HG03095 (cell line): ENCODE data around the gene SRSF5.
"Not testable (repeated sequence)": the region's sequence is repeated elsewhere in the genome, so short reads cannot be mapped to it uniquely, and the experiment has no call there.

Source experiments
- ATAC-seq: cut with Tn5 transposase; IDR thresholded peaks from one replicate; pipeline ENCODE4 v1.9.1; 2021; ENCODE audit warnings: moderate library complexity; ENCODE audit not compliant: unreplicated experiment

Gene SRSF5

DNA sequence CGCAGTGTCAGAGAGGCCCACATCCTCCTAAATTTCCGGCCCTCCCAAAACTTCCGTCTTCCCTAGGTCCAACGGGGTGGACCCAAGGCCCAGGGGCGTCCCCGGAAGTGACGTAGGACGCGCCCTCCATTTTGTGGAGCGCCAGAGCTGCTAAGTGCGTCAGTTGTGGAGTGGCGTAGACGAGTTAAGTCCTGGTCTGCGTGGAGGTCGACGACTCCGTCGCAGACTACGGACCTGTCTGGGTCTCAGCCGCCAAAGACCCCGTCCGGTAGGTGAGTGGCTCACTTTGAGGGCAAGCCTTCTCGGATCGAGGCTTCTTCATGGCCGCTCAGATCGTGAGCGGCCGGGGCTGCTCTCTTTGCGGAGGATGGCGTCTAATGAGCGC lies at the start of gene SRSF5:
Gene SRSF5, plus strand, starts transcription at position 159 of the 385 bp plus-strand sequence. CDS start 1,015 bp downstream, outside the sequence.
- peak; percentile 78 for ATAC-seq

- not testable (repeated sequence) for ATAC-seq
Measured at GRCh38 chr14:69718614-69719013, 48.3 kb upstream of the SRSF5 start.

DNA sequence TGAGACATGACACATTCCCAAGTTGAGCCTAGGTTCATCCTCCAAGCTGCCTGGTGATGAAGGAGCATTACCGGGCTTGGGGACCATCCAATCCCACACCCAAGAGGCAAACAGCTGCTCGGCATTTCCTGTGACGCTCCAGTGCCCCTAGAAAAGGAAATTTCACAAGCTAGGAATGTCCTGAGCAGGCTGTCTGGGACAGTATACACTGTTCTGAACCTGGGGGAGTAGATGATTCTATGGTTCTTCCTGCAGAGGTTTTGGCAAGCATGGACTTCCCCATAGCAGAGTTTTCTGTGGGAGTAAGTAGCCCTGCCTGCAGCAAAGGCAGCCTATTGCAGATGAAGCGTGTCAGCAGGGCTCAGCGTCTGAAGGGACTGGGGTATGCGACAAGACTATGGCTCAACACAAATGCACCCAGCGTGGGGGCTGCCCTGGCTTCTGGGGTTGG lies 47.4 kb upstream of the SRSF5 start:
- no peak for ATAC-seq

GRCh38 chr14:69720912-69721311 lies 46.0 kb upstream of the SRSF5 start:
- no peak for ATAC-seq

DNA sequence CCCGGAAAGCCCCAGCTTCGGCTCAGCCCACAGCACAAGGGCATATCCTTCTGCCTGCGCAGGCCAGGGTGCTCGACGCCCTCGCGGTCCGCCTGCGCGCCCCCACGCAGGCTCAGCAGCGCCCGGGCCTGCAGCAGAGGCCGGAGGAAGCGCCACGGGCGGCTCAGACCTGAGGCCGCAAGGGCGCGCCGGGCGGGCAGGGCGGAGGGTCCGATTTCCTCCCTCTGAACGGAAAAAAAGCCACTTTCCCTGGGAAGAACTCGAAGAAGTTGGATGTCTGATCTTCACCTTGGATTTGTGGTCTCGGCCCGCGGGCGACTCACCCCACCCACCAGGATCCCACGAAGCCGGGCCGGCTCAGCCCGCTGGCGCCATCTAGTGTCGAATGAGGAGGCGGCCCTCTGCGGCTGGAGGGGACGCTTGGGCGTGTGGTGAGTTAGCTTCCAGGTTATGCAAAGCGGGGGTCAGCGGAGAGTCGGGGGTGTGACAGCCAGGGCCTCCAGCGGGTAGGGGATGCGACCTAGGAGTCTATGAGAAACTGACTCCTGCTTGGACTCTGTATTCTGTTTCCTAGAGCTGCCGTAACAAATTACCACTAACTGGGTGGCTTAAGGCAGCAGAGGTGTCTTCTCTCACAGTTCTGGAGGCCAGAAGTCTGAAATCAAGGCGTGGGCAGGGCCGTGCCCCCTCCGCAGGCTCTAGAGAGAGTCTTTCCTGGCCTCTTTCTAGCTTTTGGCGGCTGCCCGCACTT lies 40.0 kb upstream of the SRSF5 start:
- ATAC-seq, result peak; percentile 72

GRCh38 chr14:69727860-69728259 lies 39.1 kb upstream of the SRSF5 start:
- ATAC-seq, result no peak

- not testable (repeated sequence) for ATAC-seq
Measured at GRCh38 chr14:69731919-69732598, 34.9 kb upstream of the SRSF5 start.

DNA sequence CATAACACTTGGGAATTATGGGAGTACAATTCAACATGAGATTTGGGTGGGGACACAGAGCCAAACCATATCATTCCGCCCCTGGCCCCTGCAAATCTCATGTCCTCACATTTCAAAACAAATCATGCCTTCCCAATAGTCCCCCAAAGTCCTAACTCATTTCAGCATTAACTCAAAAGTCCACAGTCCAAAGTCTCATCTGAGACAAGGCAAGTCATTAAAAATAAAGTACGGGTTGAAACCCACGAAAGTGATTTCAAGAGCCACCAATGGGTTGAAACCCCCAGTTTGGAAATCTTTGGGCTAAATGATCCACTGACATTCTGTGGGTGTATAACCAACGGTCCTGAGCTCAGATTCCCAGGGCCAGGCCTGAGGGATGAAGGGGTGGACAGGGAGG lies 30.5 kb upstream of the SRSF5 start:
- ATAC-seq, result not testable (repeated sequence)

GRCh38 chr14:69741055-69741454 lies 25.9 kb upstream of the SRSF5 start:
- ATAC-seq, result no peak

- ATAC-seq, result no peak
Measured at GRCh38 chr14:69749956-69750355, 17.0 kb upstream of the SRSF5 start.

GRCh38 chr14:69750495-69750894 lies 16.4 kb upstream of the SRSF5 start:
- ATAC-seq, result no peak

DNA sequence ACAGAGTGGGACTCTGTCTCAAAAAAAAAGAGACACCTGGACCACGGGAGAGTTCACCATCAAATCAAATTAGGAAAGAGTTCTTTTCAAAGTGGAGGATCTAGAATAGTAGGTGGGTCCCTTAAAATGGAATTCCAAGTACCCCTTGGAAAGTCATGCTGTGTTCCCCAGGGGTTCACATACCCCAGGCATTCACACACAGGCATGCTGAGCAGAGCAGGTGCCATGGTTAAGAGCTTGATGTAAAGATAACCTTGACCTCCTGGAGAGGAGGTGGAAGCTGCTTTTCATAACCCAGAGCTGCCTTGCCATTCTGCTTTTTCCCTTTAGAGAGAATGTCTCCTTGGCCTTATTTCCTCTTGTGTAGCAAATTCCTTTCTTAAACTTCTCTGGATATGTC lies 14.2 kb upstream of the SRSF5 start:
- ATAC-seq, result no peak

DNA sequence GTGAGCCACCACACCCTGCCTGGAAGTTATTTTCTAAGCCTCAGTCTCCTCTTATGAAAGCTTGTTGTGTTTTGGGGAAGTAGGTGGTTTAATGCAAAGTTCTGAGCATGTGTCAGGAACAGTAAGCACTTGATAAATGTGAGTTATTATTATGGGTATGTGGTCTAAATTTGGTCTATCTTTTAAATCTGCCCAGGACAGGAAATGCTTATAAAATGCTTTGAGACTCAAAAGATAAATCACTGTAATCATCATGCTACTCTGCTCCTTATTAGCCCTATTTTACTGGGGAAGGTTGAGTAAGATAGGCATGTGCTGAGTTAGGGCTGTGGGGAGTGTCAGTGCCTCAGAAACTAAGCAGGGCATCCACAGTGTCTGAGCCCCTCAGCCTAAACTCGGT lies 13.1 kb upstream of the SRSF5 start:
- ATAC-seq, result no peak

GRCh38 chr14:69754487-69754886 lies 12.5 kb upstream of the SRSF5 start:
- no peak for ATAC-seq

- ATAC-seq, result no peak
Measured at GRCh38 chr14:69755296-69755695, 11.6 kb upstream of the SRSF5 start.

DNA sequence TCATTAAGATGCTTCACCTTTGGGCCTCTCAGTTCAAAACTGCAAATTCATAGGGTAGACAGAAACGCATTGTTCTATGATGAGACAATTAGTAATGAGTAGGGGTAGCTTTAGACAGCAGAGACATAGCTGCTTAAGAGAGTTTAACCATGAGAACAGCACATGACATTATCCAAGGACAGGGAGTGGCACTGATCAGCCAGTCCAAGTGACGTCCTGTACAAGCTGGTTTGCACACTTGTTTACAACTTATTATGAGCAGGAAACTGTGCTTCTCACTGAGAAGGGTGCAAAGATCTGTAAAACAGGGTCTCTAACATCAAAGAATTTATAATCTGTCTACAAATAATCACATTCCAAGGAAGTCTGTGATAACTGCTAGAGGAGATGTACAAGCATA lies 11.2 kb upstream of the SRSF5 start:
- no peak for ATAC-seq

GRCh38 chr14:69756298-69756697 lies 10.6 kb upstream of the SRSF5 start:
- no peak for ATAC-seq

DNA sequence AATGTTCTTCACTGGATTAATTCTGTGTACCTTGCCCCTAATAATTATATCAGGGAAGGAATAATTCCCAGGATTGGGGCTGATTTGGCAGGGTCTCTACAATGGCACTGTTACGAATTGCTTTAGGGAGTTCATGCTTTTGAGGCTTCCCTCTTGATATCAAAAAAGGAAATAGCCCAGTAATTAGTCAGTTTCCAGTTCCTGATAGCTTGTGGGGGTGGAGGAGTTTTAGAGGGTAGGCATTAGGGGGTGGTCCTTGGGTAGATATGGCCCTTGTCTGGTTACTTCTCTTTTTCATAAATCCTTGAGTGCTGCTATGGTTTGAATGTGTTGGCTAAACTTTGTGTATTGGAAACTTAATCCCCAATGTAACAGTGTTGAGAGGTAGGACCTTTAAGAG lies 6.1 kb upstream of the SRSF5 start:
- ATAC-seq, result no peak

GRCh38 chr14:69763761-69764510 lies 3.0 kb upstream of the SRSF5 start:
- ATAC-seq, result no peak

- ATAC-seq, result peak; percentile 65
Measured at GRCh38 chr14:69767369-69767999, 542 bp downstream of the SRSF5 start.

DNA sequence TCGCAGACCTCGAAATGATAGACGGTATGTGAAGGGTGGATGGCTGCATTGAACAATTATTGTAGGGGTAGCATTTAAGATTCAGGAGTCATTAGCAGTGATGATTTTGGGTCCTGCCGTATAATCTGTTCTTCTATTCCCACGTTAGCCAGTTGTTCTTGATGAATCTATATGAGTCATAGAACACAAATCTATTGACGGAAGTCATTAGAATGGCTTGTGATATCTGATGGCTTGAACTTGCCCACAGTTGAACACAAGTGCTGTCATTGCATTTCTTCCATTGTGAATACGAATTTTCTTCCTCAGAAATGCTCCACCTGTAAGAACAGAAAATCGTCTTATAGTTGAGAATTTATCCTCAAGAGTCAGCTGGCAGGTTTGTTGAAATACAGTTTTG lies 1.9 kb downstream of the SRSF5 start:
- ATAC-seq, result no peak
